GM21381 (cell line): ENCODE data around the gene SUMO1.
"Not testable (repeated sequence)": the region's sequence is repeated elsewhere in the genome, so short reads cannot be mapped to it uniquely, and the experiment has no call there.

Experiments
- ATAC-seq: cut with Tn5 transposase; IDR thresholded peaks from one replicate; pipeline ENCODE4 v1.9.1; 2021; ENCODE audit warnings: mild to moderate bottlenecking, moderate library complexity; ENCODE audit not compliant: unreplicated experiment

Gene SUMO1

GRCh38 chr2:202238234-202239197 lies at the start of gene SUMO1:
Gene SUMO1, minus strand, starts transcription at chr2:202238597. Its CDS starts 146 bp downstream, at chr2:202238451.
- ATAC-seq, result peak; percentile 97

GRCh38 chr2:202286595-202286994 lies 48.2 kb upstream of the SUMO1 start:
- ATAC-seq, result no peak

- no peak for ATAC-seq
Measured at GRCh38 chr2:202278944-202279343, 40.5 kb upstream of the SUMO1 start.

- peak; percentile 54 for ATAC-seq
Measured at GRCh38 chr2:202278036-202278760, 39.8 kb upstream of the SUMO1 start.

- ATAC-seq, result not testable (repeated sequence)
Measured at GRCh38 chr2:202276078-202276720, 37.8 kb upstream of the SUMO1 start.

- no peak for ATAC-seq
Measured at GRCh38 chr2:202270487-202270886, 32.1 kb upstream of the SUMO1 start.

- no peak for ATAC-seq
Measured at GRCh38 chr2:202269585-202269984, 31.2 kb upstream of the SUMO1 start.

GRCh38 chr2:202267495-202267894 lies 29.1 kb upstream of the SUMO1 start:
- no peak for ATAC-seq

GRCh38 chr2:202265467-202266277 lies 27.3 kb upstream of the SUMO1 start, which contains the start of gene NOP58:
Gene NOP58, plus strand, starts transcription at chr2:202265763. Its CDS starts 179 bp downstream, at chr2:202265942.
- ATAC-seq, result peak; percentile 85

GRCh38 chr2:202261531-202261930 lies 23.1 kb upstream of the SUMO1 start:
- no peak for ATAC-seq

- no peak for ATAC-seq
Measured at GRCh38 chr2:202251494-202251893, 13.1 kb upstream of the SUMO1 start.

GRCh38 chr2:202249521-202250253 lies 11.3 kb upstream of the SUMO1 start:
- no peak for ATAC-seq

GRCh38 chr2:202247710-202248109 lies 9.3 kb upstream of the SUMO1 start:
- ATAC-seq, result not testable (repeated sequence)

- peak; percentile 26 for ATAC-seq
Measured at GRCh38 chr2:202237787-202238233, 587 bp downstream of the SUMO1 start.

GRCh38 chr2:202221873-202222272 lies 16.5 kb downstream of the SUMO1 start:
- ATAC-seq, result no peak

GRCh38 chr2:202215179-202215578 lies 23.2 kb downstream of the SUMO1 start:
- no peak for ATAC-seq

GRCh38 chr2:202208526-202208925 lies 29.9 kb downstream of the SUMO1 start:
- ATAC-seq, result no peak

- no peak for ATAC-seq
Measured at GRCh38 chr2:202204855-202205254, 33.5 kb downstream of the SUMO1 start.

GRCh38 chr2:202203348-202203747 lies 35.0 kb downstream of the SUMO1 start:
- no peak for ATAC-seq
